Embryonic facial prominence (tissue), 1 donor: ENCODE results near the gene GARIN5A.
A peak's percentile ranks its signal among the peaks of the same experiment; 100 is the strongest.

Experiments
- DNase-seq: peaks from one replicate; pipeline ENCODE4 v3.0.0-alpha.2; 2016; ENCODE audit errors: extremely low spot score

GARIN5A gene

DNA sequence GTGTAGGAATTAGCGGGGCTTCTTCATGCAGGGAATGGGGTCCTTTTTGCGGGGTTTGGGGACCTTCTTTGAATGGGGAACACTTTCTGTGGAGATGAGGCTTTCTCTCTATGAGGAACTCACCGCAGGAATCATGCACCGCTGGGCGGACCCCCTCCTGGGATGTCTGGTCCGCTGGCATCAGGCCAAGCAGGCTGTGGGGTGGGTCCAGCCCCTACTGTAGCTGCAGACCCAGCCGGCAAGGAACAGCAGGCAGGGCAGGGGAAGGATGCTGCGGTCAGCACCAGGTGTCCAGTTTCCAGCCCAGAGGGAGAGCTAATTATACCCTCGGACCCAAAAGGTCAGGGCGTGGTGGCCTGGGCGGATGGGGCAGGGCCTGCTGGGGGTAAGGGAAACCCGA lies 42.1 kb downstream of the GARIN5A start:
- no peak for DNase-seq

DNA sequence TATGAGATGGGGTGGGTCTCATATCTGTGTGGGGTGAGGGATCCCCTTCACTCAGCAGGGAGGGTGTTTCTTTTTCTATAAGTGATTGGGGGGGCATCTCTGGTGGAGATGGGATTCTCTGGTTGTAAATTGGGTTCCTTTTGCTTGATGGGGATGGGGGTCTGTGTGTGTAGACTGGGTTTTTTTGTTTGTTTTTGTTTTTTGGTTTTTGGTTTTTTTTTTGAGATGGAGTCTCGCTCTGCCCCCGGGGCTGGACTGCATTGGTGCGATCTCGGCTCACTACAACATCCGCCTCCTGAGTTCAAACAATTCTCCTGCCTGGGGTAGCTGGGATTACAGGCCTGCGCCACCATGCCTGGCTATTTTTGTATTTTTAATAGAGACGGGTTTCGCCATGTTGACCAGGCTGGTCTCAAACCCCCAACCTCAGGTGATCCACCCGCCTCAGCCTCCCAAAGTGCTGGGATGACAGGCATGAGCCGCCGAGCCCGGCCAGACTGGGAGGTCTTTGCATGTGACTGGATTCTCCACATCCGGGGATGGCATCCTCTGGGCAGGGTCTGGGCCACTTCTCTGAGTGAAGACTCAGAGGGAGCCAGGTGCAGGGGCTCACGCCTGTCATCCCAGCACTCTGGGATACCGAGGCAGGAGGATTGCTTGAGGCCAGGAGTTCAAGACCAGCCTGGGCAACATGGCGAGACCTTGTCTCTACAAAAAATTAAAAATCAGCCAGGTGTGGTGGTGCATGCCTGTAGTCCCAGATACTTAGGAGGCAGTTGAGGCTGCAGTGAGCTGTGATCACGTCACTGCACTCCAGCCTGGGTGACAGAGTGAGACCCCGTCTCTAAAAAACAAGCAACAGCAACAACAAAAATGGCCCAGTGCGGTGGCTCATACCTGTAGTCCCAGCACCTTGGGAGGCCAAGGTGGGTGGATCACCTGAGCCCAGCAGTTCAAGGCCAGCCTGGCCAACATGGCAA lies 43.2 kb downstream of the GARIN5A start:
- no peak for DNase-seq

DNA sequence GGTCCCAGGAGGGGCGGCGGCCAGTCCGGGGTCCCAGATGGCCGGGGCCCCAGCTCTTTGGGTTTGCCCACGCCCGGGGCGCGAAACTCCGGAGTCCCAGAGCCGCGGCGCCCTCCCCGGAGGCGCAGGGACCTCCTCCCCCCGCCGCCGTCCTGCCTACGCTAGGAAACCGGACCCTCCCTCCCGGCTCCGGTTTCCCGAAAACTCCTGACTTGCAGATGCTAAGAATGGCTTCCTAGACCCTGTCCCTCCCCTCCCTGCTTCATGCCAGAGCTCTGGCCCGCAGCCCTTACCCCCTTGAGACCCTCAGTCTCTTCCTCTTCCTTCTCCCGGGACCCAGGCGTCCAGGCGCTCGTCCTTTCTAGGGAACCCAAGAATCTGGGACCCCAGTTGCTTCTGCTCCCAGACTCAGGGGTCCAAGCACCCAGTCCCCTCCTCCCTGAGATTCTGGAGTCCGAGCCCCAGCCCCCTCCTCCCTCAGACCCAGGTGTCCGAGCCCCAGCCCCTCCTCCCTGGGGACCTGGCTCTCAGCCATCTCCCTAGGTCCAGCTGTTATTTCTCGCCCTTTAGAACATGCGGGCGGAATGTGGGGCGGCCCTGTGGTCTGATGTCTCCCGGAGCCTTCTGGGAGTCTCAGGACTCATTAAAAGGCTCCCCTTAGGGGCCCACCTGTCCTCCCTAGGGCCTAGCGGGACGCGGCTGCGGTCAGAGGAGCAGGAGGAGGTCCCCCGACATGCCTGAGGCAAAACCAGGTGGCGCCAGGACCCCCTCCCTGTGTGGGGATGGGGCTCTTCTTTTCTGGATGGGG lies 44.2 kb downstream of the GARIN5A start, which contains the start of gene MYBPC2:
Gene MYBPC2, plus strand, starts transcription at position 672 of the 808 bp plus-strand sequence. Its CDS starts 62 bp downstream, at position 734.
- DNase-seq, result peak; percentile 36

DNA sequence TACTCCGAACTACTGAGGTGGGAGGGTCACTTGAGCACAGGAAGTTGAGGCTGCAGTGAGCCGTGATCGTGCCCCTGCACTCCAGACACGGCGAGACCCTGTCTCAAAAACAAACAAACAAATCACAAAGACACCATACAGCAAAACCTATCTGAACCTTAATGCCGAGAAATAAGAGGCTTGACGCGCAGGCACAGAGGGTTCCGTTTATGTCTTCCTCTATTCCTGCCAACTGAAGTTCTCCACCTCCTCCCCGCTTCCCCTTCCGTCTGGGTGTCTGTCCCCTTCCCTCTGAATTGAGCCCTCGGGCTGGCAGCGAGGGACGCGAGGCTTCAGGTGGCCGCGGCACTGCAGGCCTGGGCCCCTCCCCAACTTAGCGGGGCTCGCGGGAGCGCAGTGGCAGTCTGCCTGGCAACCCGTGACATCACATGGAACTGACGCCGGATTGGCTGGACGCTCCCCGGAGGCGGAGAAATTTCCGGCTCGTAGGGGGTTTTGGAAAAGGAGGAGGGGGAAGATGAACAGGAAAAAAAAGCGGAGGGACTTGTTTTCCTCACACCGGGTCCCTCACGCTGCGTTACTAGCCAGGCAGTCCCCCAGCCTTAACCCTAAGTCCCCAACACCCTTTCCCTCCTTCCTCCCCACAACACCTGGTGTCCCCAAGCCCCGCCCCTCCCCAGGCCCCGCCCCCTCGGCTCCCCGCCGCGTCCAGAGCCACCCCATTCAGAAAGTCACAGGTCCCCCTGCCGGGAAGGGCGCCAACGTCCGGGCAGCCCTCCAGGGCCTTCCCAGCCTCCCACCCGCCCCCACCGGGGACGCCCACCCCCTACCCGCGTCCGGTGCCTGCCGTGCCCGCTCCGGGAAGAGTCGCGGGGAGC lies 45.1 kb downstream of the GARIN5A start:
- DNase-seq, result peak; percentile 73

DNA sequence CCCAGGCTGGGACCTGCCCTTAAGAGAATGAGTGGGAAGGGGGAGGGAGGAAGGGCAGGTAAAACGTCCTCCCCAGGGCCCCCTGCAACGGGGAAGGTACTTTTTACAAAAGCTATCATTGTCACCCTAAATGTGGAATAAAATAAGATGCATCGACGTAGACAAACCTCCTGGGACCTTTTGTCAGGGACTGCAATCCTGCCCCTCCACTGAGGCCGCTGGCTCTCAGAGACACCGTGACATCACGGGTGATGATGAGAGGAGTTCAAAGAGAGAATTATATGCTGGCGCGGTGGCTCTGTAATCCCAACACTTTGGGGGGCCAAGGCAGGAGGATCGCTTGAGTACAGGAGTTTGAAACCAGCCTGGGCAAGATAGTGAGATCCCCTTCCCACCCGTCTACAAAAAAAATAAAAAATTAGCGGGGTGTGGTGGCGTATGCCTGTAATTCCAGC lies 45.7 kb downstream of the GARIN5A start:
- no peak for DNase-seq

DNA sequence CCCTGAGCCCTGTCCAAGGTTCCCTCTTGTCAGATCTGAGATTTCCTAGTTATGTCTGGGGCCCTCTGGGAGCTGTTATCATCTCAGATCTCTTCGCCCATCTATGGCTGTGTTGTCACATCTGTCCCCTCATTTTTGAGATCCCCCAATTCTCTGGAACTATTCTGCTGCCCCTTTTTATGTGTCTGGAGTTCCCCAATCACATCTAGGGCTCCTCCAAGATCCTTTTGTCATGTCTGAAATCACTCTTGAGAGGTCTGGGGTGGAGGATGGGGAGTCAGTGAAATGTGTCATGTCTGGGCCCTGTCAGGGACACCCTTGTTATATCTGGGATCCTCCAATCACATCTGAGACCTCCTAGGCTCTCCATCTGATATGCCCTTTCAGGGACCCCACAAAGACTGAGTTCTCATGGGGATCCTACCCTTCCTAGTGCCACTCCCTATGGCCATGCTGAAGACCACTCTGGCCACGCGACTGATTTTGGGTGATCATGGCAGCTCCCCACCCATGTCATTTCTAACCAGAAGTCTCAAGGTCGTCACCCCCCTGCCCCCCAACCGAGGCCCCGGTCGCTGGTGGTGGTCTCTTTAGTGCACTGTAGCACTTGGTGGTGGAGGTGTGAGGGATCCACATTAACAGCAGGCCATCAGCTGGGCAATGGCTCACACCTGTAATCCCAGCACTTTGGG lies 47.7 kb downstream of the GARIN5A start:
- no peak for DNase-seq

- DNase-seq, result peak; percentile 60
Observed at GRCh38 chr19:50427997-50428425, 48.6 kb downstream of the GARIN5A start.

DNA sequence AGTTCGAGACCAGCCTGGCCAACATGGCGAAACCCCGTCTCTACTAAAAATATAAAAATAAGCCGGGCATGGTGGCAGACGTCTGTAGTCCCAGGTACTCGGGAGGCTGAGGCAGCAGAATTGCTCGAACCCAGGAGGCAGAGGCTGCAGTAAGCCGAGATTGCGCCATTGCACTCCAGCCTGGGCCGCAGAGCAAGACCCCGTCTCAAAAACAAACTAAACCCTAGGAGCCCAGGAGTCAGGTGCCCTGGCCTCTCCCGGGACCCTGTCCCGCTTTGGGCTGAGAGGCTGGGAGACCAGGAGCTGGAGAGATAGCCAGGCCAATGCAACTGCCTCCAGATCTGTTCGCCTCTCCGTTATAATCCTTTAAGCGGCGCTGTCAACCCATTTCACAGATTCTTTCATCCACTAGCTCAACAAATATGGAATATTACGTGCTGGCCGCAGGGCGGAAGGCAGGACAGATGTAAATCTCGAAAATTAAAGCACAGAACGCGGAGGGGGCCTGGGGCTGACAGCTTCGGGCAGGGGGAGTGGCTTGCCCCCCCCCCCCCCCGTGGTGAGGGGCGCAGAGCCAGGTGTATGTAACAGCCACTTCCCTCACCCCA lies 49.2 kb downstream of the GARIN5A start:
- no peak for DNase-seq

DNA sequence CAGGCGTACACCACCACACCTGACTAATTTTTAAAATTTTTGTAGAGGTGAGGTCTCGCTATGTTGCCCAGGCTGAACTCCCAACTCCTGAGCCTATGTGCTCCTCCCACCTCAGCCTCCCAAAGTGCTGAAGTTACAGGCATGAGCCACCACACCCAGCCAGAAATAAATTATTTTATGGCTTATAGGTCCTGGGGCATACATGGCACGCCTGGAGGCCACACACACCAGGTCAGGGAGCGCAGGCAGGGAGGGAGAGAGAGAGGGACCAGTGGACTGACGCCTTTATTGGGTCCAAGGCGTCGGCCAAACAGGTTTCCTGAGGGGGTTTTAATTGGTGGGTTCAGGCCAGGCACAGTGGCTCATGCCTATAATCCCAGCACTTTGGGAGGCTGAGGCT lies 51.1 kb downstream of the GARIN5A start:
- DNase-seq, result no peak

- DNase-seq, result no peak
Observed at GRCh38 chr19:50423279-50424113, 53.2 kb downstream of the GARIN5A start.

GRCh38 chr19:50422397-50423278 lies 54.0 kb downstream of the GARIN5A start:
- no peak for DNase-seq

- no peak for DNase-seq
Observed at GRCh38 chr19:50420808-50421207, 55.8 kb downstream of the GARIN5A start.

- no peak for DNase-seq
Observed at GRCh38 chr19:50420127-50420526, 56.5 kb downstream of the GARIN5A start.

GRCh38 chr19:50419580-50420035 lies 57.0 kb downstream of the GARIN5A start:
- no peak for DNase-seq

GRCh38 chr19:50419022-50419579 lies 57.5 kb downstream of the GARIN5A start:
- DNase-seq, result no peak

GRCh38 chr19:50418176-50419021 lies 58.2 kb downstream of the GARIN5A start, which contains the start of gene SPIB:
Gene SPIB (plus strand): TSS chr19:50418938. CDS start chr19:50418963, 25 bp downstream.
- no peak for DNase-seq
